HEK293 (cell line): ENCODE data around the gene ATP6V0E2.

Experiments used
- CTCF ChIA-PET: fragments of 350-600 bp; formaldehyde crosslinking; extraction: SDS; loops from one replicate; lab custom pipeline; 2021; ENCODE audit warnings: antibody characterized with exemption; lab: Yijun Ruan, JAX
- POLR2A ChIA-PET: fragments of 300-600 bp; formaldehyde crosslinking; extraction: SDS; loops from one replicate; lab custom pipeline; 2020; ENCODE audit warnings: antibody characterized with exemption, inconsistent platforms; lab: Yijun Ruan, JAX
- H3K27ac ChIP-seq: fragments of 200-500 bp; sonication (Bioruptor generic); 2 replicates; pipeline ENCODE4 v1.5.1; 2014; ENCODE audit warnings: low read depth, low read length, control low read depth, inconsistent platforms; ENCODE audit errors: extremely low read depth
- H3K36me3 ChIP-seq, 2 experiments: fragments of 200-500 bp in 1 of 2; sonication (Bioruptor generic) in 1 of 2; 1 replicate in 1 of 2; 2 replicates in 1 of 2; pipeline ENCODE4 v1.5.1; 2014 to 2017; ENCODE audit warnings: inconsistent platforms in 2 of 2, low read length in 2 of 2; ENCODE audit not compliant: control insufficient read depth in 2 of 2, insufficient read depth in 1 of 2
- H3K4me1 ChIP-seq: fragments of 200-500 bp; sonication (Bioruptor generic); 2 replicates; pipeline ENCODE4 v1.5.1; 2014; ENCODE audit warnings: mild to moderate bottlenecking, low read length, inconsistent platforms; ENCODE audit not compliant: control insufficient read depth, insufficient read depth
- H3K4me3 ChIP-seq: 2 replicates; pipeline ENCODE4 v1.5.1; 2011; ENCODE audit warnings: low read depth, mild to moderate bottlenecking, control low read depth, low read length, moderate library complexity
- H3K9me3 ChIP-seq: fragments of 200-500 bp; sonication (Bioruptor generic); 2 replicates; pipeline ENCODE4 v1.5.1; 2014; ENCODE audit warnings: low read depth, low read length, inconsistent platforms; ENCODE audit not compliant: control insufficient read depth, insufficient read depth
- AEBP2 ChIP-seq: fragments of 450-650 bp; formaldehyde crosslinking; IDR thresholded peaks from 2 replicates; pipeline ENCODE4 v1.5.1; 2016; ENCODE audit warnings: missing biosample characterization, missing genetic modification characterization, borderline replicate concordance
- ELK4 ChIP-seq: IDR thresholded peaks from 2 replicates; pipeline ENCODE4 v1.6.1; 2011; ENCODE audit warnings: mild to moderate bottlenecking, low read depth, low read length, borderline replicate concordance
- GFI1B ChIP-seq: fragments of 450-650 bp; formaldehyde crosslinking; IDR thresholded peaks from 2 replicates; pipeline ENCODE4 v1.5.1; 2016; ENCODE audit warnings: missing biosample characterization, missing genetic modification characterization
- GLIS1 ChIP-seq: fragments of 450-650 bp; formaldehyde crosslinking; IDR thresholded peaks from 2 replicates; pipeline ENCODE4 v1.5.1; 2016; ENCODE audit warnings: missing biosample characterization, missing genetic modification characterization
- HOXA7 ChIP-seq: sonication (generic); formaldehyde crosslinking; IDR thresholded peaks from 2 replicates; pipeline ENCODE4 v1.8.1; 2022; ENCODE audit warnings: missing genetic modification reagents, borderline replicate concordance
- KLF1 ChIP-seq: fragments of 450-650 bp; formaldehyde crosslinking; IDR thresholded peaks from 2 replicates; pipeline ENCODE4 v1.5.1; 2016; ENCODE audit warnings: missing biosample characterization, missing genetic modification characterization
- MYNN ChIP-seq: fragments of 450-650 bp; formaldehyde crosslinking; IDR thresholded peaks from 2 replicates; pipeline ENCODE4 v1.5.1; 2016; ENCODE audit warnings: missing biosample characterization, missing genetic modification characterization, borderline replicate concordance
- SP2 ChIP-seq: fragments of 450-650 bp; formaldehyde crosslinking; IDR thresholded peaks from 2 replicates; pipeline ENCODE4 v1.5.1; 2016; ENCODE audit warnings: missing biosample characterization, missing genetic modification characterization
- TRIM28 ChIP-seq: IDR thresholded peaks from 2 replicates; pipeline ENCODE4 v1.6.1; 2011; ENCODE audit warnings: low read length, control low read depth, borderline replicate concordance
- TSHZ1 ChIP-seq: fragments of 450-650 bp; formaldehyde crosslinking; IDR thresholded peaks from 2 replicates; pipeline ENCODE4 v1.5.1; 2016; ENCODE audit warnings: missing biosample characterization, missing genetic modification characterization, borderline replicate concordance
- WT1 ChIP-seq: fragments of 450-650 bp; formaldehyde crosslinking; IDR thresholded peaks from 2 replicates; pipeline ENCODE4 v1.5.1; 2016; ENCODE audit warnings: missing biosample characterization, missing genetic modification characterization
- ZFP37 ChIP-seq: fragments of 450-650 bp; formaldehyde crosslinking; IDR thresholded peaks from 2 replicates; pipeline ENCODE4 v1.5.1; 2016; ENCODE audit warnings: missing biosample characterization, missing genetic modification characterization
- ZNF112 ChIP-seq: fragments of 450-650 bp; formaldehyde crosslinking; IDR thresholded peaks from 2 replicates; pipeline ENCODE4 v1.5.0; 2017; ENCODE audit warnings: missing biosample characterization, missing genetic modification characterization
- ZNF23 ChIP-seq: fragments of 450-650 bp; formaldehyde crosslinking; IDR thresholded peaks from 2 replicates; pipeline ENCODE4 v1.5.1; 2016; ENCODE audit warnings: missing biosample characterization, missing genetic modification characterization, borderline replicate concordance
- ZNF398 ChIP-seq: fragments of 450-650 bp; formaldehyde crosslinking; IDR thresholded peaks from 2 replicates; pipeline ENCODE4 v1.5.1; 2017; ENCODE audit warnings: missing biosample characterization, missing genetic modification characterization
- ZNF488 ChIP-seq: fragments of 450-650 bp; formaldehyde crosslinking; IDR thresholded peaks from 2 replicates; pipeline ENCODE4 v1.5.1; 2016; ENCODE audit warnings: missing biosample characterization, missing genetic modification characterization
- ZNF510 ChIP-seq: fragments of 450-650 bp; formaldehyde crosslinking; IDR thresholded peaks from 2 replicates; pipeline ENCODE4 v1.5.1; 2018; ENCODE audit warnings: mild to moderate bottlenecking, missing genetic modification characterization, missing biosample characterization; ENCODE audit not compliant: insufficient replicate concordance
- ZNF558 ChIP-seq: fragments of 450-650 bp; formaldehyde crosslinking; IDR thresholded peaks from 2 replicates; pipeline ENCODE4 v1.5.1; 2016; ENCODE audit warnings: missing biosample characterization, missing genetic modification characterization

Gene ATP6V0E2

GRCh38 chr7:149846436-149847046 lies 27.2 kb upstream of the ATP6V0E2 start:
- POLR2A ChIA-PET, result interaction anchor here (0.6 kb wide), 1 partner anchor 848 kb away, joined by 3 read pairs; no protein-coding TSS in a partner anchor
- Histone ChIP-seq H3K36me3 (no peaks in the 10 kb centered on the region), H3K9me3 (no peaks in the 10 kb centered on the region), H3K4me3 (no peak overlapping the region), H3K27ac (no peak overlapping the region), H3K4me1 (no peaks in the 10 kb centered on the region)
- TF ChIP-seq GLIS1 (tag by site-specific recombination), result no peak
- no peak for TF ChIP-seq TSHZ1 (tag by site-specific recombination)
- no peak for TF ChIP-seq TRIM28
- TF ChIP-seq KLF1 (tag by site-specific recombination), result no peak
- no peak for TF ChIP-seq WT1
- no peak for TF ChIP-seq ELK4
- no peak for TF ChIP-seq ZNF398 (tag by site-specific recombination)
- TF ChIP-seq MYNN, result no peak
- no peak for TF ChIP-seq AEBP2 (tag by site-specific recombination)
- TF ChIP-seq ZNF510 (tag by site-specific recombination), result no peak
- TF ChIP-seq ZNF488 (tag by site-specific recombination), result no peak
- no peak for TF ChIP-seq ZNF112 (tag by site-specific recombination)
- TF ChIP-seq ZFP37, result no peak
- TF ChIP-seq SP2, result no peak
- TF ChIP-seq HOXA7, result no peak
- no peak for TF ChIP-seq GFI1B (tag by site-specific recombination)
- no peak for TF ChIP-seq ZNF23
- TF ChIP-seq ZNF558 (tag by site-specific recombination), result no peak
- CTCF ChIA-PET, result no interaction called here
